HG03175 (cell line): ENCODE measurements around the gene PPTC7.
"Not testable (repeated sequence)": the region's sequence is repeated elsewhere in the genome, so short reads cannot be mapped to it uniquely, and the experiment has no call there.

Experiments used
- ATAC-seq: cut with Tn5 transposase; IDR thresholded peaks from one replicate; pipeline ENCODE4 v1.9.1; 2021; ENCODE audit warnings: mild to moderate bottlenecking, moderate library complexity; ENCODE audit not compliant: unreplicated experiment

PPTC7 gene

DNA sequence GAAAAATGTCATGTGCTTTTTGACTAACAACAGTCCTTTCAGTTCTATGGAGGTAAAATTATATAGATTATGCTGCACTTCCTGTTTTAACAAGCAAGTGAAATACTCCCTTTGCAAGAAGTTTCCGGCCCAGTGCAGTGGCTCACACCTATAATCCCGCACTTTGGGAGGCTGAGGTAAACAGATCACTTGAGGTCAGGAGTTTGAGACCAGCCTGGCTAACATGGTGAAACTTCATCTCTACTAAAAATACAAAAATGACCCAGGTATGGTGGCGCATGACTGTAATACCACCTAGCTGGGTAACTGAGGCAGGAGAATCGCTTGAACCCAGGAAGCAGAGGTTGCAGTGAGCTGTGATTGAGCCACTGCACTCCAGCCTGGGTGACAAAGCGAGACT, 20.7 kb downstream of the PPTC7 start:
- peak; percentile 63 for ATAC-seq

DNA sequence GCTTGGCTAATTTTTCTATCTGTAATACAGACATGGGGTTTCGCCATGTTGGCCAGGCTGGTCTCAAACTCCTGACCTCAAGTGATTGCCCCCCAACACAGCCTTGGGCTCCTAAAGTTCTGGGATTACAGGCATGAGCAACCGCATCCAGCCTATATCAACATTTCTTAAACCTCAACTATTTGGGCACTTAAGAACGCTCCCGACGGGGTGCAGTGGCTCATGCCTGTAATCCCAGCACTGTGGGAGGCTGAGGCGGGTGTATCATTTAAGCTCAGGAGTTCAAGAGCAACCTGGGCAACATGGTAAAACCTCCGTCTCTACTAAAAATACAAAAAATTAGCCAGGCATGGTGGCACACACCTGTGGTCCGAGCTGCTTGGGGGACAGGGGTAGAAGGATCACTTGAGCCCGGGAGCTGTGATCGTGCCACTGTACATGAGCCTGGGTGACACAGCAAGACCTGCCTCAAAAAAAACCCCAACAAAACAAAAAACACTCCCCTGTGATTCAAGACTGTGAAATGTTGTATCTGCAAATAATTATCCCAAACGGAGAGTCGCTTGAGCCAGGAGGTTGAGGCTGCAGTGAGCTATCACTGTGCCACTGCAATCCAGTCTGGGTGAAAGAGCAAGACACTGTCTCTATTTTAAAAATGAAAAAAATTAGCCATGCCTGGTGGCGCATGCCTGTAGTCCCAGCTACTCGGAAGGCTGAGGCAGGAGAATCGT, 21.5 kb downstream of the PPTC7 start:
- no peak for ATAC-seq

DNA sequence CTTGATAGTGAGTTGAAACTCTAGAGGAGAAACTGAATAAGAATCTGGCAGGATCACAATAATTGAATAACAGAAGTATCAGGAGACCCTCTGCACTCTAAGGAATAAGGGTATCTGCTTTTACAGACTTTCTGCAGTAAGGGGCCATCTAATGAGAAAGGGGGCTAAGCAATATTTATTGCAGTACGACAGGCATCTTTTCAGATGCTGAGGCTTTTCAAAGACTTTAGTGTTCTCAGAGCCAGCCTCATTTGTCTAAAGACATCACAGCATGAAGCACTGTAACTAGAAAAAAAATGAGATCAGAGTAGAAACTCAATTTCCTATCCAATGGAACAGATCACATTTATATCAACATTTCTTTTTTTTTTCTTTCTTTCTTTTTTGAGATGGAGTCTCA, 22.2 kb downstream of the PPTC7 start:
- no peak for ATAC-seq

DNA sequence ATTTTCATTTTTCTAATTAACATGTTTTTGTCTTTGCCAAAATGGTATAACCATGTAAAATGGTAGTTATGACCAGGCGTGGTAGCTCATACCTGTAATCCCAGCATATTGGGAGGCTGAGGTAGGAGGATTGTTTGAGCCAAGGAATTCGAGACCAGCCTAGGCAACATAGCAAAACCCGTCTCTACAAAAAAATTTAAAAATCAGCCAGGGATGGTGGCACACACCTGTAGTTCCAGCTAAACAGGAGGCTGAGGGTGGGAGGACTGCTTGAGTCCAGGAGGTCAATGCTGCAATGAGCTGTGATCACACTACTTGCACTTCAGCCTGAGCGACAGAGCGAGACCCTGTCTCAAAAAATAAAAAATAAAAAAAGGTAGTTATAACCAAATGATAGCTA, 23.1 kb downstream of the PPTC7 start:
- no peak for ATAC-seq

DNA sequence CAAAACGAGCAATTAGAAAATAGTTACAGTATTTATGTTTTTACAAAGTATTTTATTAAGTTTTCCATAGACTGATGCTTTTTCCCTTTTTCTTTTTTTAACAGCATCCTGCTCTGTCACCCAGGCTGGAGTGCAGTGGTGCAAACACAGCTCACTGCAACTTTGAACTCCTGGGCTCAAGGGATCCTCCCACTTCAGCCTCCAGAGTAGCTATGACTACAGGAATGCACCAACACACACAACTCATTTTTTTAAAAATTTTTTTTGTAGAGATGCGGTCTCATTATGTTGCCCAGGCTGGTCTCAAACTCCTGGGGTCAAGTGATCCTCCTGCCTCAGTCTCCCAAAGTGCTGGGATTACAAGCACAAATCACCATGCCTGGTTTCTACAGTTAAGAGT, 24.2 kb downstream of the PPTC7 start:
- not testable (repeated sequence) for ATAC-seq

DNA sequence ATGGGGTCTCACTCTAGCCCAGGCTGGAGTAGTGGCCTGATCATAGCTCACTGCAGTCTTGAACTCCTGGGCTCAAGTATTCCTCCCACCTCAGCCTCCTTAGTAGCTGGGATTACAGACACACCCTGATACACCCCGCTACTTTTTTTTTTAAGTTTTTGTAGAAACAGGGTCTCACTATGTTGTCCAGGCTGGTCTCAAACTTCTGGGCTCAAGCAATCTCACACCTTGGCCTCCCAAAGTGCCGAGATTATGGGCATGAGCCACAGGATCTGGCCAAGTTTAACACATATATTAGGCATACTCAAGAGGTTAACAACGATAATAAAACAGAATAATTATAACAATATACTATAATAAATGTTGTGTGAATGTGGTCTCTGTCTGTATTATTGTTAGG, 25.8 kb downstream of the PPTC7 start:
- ATAC-seq, result no peak

DNA sequence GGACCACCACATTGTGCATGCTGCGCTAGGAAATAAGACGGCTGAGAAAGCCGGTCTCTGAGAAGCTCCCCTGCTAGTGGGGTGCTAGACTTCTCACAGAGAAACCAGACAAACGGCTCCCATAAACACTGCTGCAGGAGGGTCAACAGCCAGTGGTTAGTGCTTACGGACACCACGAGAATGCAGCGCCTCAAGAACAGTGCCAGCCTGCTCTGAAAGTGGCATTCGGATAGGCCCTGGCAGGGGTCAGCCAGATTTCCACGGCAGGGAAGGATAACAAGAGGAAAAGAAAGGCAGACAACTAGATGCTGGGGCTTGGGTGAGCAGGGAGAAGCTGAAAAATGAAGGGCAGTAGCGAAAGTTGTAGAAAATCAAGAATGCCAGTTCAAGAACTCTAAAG, 26.4 kb downstream of the PPTC7 start:
- ATAC-seq, result no peak

DNA sequence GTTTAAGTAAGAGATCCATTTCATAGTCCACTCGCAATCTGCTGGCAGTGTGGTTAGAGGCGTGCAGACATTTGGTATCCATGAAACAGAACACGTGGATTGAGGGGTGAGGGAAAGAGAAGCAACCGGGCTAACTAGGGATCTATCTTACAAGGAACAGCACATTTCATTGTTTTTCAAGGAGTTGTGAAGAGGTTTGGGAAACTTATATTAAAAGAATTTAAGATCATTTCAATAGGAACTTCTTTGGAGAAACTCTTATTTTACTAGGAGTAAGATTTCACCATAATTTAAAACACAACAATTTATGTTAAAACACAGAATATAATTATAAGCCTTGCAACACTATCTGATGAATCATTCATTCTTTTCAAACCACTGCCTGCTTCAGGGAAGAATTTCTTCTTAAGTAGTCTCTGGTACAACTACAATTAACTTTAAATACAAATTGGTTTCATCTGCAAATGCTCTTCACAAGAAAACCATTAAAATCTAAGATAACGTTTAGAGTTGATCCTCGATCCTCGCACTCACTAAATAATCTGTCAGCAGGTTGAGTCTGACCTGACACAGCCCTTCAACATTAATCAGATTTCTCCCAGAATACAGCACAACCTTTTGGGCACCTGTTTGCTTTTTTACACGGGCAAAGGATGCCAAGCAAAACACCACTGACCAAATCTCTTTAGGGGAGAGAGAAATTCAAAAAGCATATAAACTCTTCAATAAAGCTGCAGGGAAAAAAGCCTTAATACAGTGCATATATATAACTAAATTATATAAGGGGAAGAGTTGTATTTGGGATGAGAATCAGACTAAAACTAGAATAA, 27.3 kb downstream of the PPTC7 start:
- no peak for ATAC-seq

DNA sequence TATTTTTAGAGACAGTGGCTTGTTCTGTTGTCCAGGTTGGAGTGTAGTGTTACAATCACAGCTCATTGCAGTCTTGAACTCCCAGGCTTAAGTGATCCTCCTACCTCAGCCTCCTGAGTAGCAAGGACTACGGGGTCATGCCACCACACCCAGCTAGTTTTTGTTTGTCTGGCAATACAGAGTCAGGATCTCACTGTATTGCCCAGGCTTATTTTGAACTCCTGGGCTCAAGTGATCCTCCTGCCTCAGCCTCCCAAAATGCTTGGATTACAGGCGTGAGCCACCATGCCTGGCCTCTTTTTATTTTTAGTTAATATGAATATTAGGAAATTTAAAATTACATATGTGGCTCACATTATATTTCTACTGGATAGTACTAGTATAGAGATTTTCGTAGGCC, 28.9 kb downstream of the PPTC7 start:
- no peak for ATAC-seq

DNA sequence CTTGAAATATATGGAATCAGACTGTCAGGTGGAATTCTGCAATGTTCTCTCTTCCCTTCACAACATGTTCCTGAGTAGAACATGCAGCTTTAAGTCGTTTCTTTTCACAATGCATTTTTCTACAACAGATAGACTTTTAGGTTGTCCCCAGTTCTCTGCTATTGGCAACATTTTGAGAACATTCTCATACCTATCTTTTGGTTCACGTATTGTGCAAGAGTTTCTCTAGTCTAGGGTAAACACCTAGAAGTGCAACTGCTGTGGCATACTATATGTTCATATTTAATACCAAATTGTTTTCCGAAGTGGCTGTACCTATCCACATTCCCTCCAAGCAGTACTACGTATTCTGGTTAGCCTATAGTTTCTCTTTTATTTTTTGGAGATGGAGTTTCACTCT, 32.1 kb downstream of the PPTC7 start:
- ATAC-seq, result no peak

DNA sequence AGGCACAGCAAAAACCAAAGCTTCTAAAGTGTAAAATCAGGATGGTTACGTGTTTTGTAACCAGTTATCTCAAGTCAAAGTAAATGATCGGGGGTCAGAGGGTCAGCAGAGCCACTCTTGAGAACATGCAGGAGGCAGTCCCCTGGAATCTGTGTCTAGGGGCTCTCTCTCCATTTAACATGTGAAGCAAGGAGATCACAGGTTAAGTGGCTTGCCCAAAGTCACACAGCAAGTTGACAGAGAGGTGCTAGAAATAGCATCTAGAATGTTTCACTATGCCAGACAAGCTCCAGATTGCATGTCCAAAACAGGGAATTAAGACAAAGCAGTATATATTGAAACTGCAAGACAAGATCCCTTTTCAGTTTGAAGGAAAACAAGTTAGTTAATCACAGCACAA, 33.4 kb downstream of the PPTC7 start:
- ATAC-seq, result no peak

DNA sequence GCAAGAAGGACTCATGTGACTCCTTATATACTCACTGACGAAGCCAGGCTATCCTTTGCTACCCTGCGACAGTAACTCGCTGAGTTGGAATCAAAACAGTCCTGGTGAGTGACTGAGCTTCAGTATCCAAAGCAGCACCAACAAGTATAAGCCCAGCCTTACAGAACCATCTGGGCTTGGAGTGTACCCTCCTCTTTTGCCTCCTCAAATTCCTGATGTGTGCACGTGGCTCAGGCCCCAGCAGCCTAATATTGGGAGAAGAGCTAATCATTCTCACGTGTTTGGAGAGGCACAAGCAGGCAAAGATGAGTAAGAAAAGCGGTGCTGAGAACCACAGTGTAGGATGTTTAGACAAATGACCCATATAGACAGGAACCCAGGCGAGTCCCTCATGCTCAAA, 34.4 kb downstream of the PPTC7 start:
- no peak for ATAC-seq

DNA sequence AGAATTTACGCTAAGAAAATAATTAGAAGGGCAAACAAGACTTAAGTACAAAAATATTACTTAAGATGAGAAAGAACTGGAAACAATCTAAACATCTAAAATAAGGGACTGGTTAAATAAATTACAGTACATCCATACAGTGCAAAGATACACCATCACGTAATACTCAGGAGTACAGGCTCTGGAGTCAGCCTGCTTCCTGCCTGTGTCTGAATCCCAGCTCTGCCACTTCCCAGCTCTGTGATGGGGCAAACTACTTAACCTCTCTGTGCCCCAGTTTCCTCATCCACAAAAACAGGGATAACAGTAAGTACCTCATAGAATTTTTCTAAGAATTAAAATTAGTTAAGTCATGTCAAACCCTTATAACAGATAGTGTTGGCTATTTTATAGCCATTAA, 36.0 kb downstream of the PPTC7 start:
- ATAC-seq, result no peak

DNA sequence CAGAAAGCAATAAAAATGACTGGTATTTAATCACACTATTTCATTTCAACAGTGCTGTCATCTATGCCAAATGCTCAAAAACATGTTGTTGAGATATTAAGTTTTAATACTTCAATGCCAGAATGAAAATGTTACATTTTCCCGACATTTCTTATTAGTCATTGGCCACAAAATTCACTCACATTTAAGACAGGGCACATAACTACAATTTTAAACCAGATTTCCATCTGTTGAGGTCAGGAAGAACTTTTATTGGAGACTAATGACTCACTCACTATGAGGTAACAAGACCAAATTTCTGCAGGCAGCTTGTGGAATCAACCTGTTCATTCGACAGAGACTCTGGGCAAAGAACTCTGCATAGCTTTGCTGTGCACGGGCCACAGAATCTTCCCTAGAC, 36.8 kb downstream of the PPTC7 start:
- ATAC-seq, result no peak

DNA sequence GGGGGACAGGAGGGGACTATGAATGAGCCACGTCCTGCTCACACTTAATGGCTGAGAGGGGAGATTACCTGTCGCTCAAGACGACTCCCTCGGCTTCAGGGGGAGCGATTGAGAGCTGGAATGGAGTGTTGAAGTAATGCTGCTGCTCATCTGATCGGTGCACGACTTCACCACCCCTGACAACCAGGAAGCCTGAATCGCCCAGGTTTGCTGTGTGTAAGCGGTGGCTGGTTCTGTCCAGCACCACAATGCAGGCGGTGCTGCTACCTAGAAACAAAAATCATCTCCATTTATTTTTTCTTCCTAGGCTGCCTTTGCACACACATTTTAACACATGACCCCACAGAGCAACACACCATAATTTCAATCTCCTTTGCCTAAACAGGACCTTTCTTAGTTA, 37.3 kb downstream of the PPTC7 start:
- ATAC-seq, result no peak

DNA sequence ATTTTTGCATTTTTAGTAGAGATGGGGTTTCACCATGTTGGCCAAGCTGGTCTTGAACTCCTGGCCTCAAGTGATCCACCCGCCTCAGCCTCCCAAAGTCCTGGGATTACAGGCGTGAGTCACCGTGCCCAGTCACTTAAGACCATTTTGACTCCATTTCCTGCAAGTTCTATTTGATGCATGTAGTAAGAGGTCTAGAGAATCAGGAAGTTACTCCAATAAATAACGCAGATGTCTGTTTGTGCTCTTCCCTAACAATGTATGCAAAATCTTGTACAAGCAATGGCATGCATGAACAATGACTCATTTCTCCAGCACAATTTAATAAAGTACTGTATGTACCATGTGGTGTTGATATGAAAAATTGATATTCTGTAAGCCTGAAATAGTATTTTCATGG, 37.9 kb downstream of the PPTC7 start:
- ATAC-seq, result not testable (repeated sequence)

DNA sequence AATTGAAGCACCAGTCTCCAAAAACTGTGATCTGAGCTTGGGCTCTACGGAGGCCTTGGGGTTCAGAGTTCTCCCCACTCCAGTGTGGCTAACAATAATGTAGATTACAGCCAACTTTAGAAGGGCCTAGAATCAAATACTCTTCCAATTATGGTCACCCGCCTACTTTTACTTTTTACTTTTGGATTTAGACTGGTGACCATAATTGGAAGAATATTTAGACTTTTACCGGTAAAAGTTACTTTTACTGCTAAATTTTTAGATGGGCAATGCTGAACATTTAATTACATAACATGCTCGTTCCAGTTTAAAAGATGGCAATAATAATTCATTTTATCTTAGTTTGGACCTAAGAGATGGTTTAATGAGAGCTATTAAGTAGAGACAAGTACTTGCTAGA, 39.2 kb downstream of the PPTC7 start:
- ATAC-seq, result no peak

DNA sequence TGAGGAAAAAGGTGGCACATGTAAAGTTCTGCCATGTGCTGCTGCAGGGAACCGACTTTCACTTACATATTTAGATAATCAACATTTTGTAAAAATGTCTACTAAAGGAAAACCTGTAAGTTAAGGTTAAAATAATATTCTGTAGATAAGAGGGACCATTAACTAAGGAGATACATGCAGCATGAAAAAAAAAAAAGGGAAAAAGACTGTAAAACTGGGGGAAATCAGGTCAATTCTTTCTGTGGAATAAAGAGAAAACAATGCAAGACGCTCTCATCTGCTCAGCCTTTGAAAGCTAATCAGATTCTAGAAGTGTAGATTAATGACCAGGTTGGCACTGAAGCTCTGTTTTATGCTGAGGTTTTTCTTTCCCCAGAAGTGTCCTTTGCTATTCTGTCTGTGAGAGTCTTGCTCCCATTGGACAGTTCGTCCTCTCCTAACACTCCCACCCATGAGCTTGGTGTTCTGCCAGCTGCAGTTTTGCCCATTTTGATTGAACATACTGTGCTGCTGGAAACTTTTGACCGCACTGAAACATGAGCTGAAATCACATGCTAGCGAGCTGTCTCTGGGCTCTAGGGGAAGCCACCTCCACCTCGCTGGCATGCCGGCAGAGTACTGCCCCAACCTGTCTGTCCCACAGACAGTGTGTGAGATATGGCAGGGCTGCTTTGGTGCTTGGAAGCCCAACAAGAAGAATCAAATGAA, 39.7 kb downstream of the PPTC7 start:
- no peak for ATAC-seq

DNA sequence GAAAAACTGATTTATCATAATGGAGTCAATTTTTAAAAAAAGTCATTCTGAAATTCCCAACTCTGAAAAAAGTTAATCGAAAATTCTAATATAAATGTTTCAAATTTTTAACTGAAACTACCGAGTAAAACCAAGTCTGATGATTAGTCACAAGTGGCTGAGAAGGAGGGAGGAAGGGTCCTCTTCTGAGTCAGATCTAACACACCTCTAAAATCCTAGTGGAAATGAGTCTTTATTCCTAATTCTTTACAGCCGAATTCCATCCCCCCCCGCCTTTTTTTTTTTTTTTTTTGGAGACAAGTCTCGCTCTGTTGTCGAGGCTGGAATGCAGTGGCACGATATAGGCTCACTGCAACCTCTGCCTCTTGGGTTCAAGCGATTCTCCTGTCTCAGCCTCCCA, 43.1 kb downstream of the PPTC7 start:
- ATAC-seq, result no peak

DNA sequence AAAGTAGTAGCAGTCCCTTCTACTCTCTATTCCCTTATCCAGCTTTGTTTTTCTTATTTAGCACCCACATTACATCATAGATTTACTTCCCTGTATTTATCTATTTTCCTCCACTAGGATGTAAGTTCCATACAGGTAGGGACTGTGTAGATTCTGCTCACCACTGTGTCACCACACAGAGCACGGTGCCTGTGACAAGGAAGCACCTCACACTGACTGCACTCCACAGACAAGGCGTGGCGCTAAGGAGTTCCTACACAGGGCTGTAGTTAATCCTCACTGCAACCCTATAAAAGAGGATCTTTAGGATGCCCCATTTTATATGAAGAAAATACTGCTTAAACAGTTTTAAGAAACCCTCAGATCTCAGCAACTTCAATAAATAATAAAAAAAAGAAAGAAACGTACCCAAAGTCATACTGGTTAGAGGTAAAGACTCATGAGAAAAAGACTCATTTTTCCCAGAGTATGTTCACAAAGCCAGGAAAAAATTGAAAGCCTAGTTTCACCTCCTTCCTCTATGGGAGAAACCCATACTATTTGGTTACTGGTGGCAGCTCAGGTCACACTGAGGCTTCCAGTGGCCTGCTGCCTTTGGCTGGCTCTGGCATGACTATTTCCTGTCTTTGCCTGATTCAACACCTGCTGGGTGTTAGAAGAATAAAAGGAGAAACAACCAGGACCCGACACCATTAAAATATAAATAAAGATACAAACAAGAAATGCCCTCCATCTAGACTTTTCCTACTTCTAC, 44.1 kb downstream of the PPTC7 start:
- ATAC-seq, result no peak
